IMR-90 (cell line): ENCODE data around the gene MECR. TPM values are rescaled to one million over a fixed set of nuclear protein-coding genes. Genes with fewer than 3 reads are reported as not detected.

Source experiments
- ATAC-seq: fragments of 200-7000 bp; cut with Tn5 transposase; 2 replicates; pipeline ENCODE4 v1.9.1; 2020; ENCODE audit warnings: low read depth, mild to moderate bottlenecking, moderate library complexity
- BruUV-seq: library from RNA; stranded (reverse); fragments of 400-500 nt; replicated peaks from 2 replicates; lab custom pipeline; 2021; lab: Mats Ljungman, UMichigan
- CTCF ChIA-PET: fragments of 300-600 bp; formaldehyde crosslinking; extraction: SDS; loops from one replicate; lab custom pipeline; 2021; ENCODE audit warnings: antibody characterized with exemption; lab: Yijun Ruan, JAX
- POLR2A ChIA-PET: fragments of 300-600 bp; sonication (Branson Sonifier 250); formaldehyde crosslinking; loops from one replicate; lab custom pipeline; 2022; ENCODE audit warnings: antibody characterized with exemption; ENCODE audit not compliant: unreplicated experiment; lab: Charles Lee
- DNase-seq: peaks from one replicate; pipeline ENCODE4 v3.0.0; 2013
- H2AFZ ChIP-seq: replicated peaks from 2 replicates; pipeline ENCODE3; 2013; ENCODE audit warnings: low read length, mild to moderate bottlenecking; ENCODE audit not compliant: poor library complexity
- H2AK5ac ChIP-seq: 2 replicates; pipeline ENCODE4 v1.6.1; 2013; ENCODE audit warnings: low read depth, low read length, inconsistent platforms
- H2AK9ac ChIP-seq: replicated peaks from 2 replicates; pipeline ENCODE3; 2013; ENCODE audit warnings: mild to moderate bottlenecking, low read depth, low read length, moderate library complexity; ENCODE audit not compliant: poor library complexity
- H2BK120ac ChIP-seq: 2 replicates; pipeline ENCODE4 v1.6.1; 2013; ENCODE audit warnings: low read depth, low read length, inconsistent platforms
- H2BK15ac ChIP-seq: 3 replicates; pipeline ENCODE4 v1.6.1; 2013; ENCODE audit warnings: low read depth, low read length, inconsistent platforms
- H2BK20ac ChIP-seq: 2 replicates; pipeline ENCODE4 v1.6.1; 2013; ENCODE audit warnings: low read depth, mild to moderate bottlenecking, inconsistent platforms, low read length, moderate library complexity
- H2BK5ac ChIP-seq: 2 replicates; pipeline ENCODE4 v1.6.1; 2013; ENCODE audit warnings: mild to moderate bottlenecking, low read depth, low read length, inconsistent platforms; ENCODE audit not compliant: poor library complexity, severe bottlenecking
- H3K14ac ChIP-seq: replicated peaks from 2 replicates; pipeline ENCODE4 v1.6.1; 2013; ENCODE audit warnings: low read depth, low read length, inconsistent platforms
- H3K18ac ChIP-seq: 2 replicates; pipeline ENCODE4 v1.6.1; 2013; ENCODE audit warnings: low read depth, low read length, control low read depth
- H3K23ac ChIP-seq: 2 replicates; pipeline ENCODE4 v1.6.1; 2013; ENCODE audit warnings: low read depth, low read length, inconsistent platforms
- H3K27ac ChIP-seq: 2 replicates; pipeline ENCODE4 v1.5.1; 2013; ENCODE audit warnings: mild to moderate bottlenecking, control low read depth, low read length; ENCODE audit not compliant: insufficient read depth
- H3K27me3 ChIP-seq: 2 replicates; pipeline ENCODE4 v1.6.1; 2013; ENCODE audit warnings: low read length; ENCODE audit not compliant: control insufficient read depth, insufficient read depth
- H3K36me3 ChIP-seq: 2 replicates; pipeline ENCODE4 v1.6.1; 2013; ENCODE audit warnings: low read length, mixed read lengths; ENCODE audit not compliant: control insufficient read depth, insufficient read depth
- H3K4ac ChIP-seq: 2 replicates; pipeline ENCODE4 v1.6.1; 2013; ENCODE audit warnings: low read depth, low read length, inconsistent platforms
- H3K4me1 ChIP-seq: 2 replicates; pipeline ENCODE4 v1.6.1; 2013; ENCODE audit warnings: low read length, mixed read lengths; ENCODE audit not compliant: control insufficient read depth, insufficient read depth
- H3K4me2 ChIP-seq: 2 replicates; pipeline ENCODE4 v1.6.1; 2013; ENCODE audit warnings: low read depth, mild to moderate bottlenecking, control low read depth, low read length, moderate library complexity
- H3K4me3 ChIP-seq: 2 replicates; pipeline ENCODE4 v1.5.1; 2013; ENCODE audit warnings: low read depth, mild to moderate bottlenecking, control low read depth, low read length, moderate library complexity; ENCODE audit not compliant: insufficient read depth
- H3K56ac ChIP-seq: 2 replicates; pipeline ENCODE4 v1.6.1; 2013; ENCODE audit warnings: low read length, inconsistent platforms; ENCODE audit not compliant: insufficient read depth; ENCODE audit errors: extremely low read depth
- H3K79me1 ChIP-seq, 2 experiments: 2 replicates each; pipeline ENCODE4 v1.6.1; 2013; ENCODE audit warnings: low read length in 2 of 2, inconsistent platforms in 1 of 2, low read depth in 1 of 2
- H3K9ac ChIP-seq: 2 replicates; pipeline ENCODE4 v1.6.1; 2013; ENCODE audit warnings: low read depth, low read length, control low read depth
- H3K9me1 ChIP-seq: 2 replicates; pipeline ENCODE4 v1.6.1; 2013; ENCODE audit warnings: low read length, inconsistent platforms; ENCODE audit not compliant: insufficient read depth
- H3K9me3 ChIP-seq: 2 replicates; pipeline ENCODE4 v1.6.1; 2013; ENCODE audit warnings: low read length; ENCODE audit not compliant: control insufficient read depth, insufficient read depth
- H4K20me1 ChIP-seq: 2 replicates; pipeline ENCODE4 v1.6.1; 2013; ENCODE audit warnings: low read length, inconsistent platforms; ENCODE audit not compliant: insufficient read depth
- H4K5ac ChIP-seq: 2 replicates; pipeline ENCODE4 v1.6.1; 2013; ENCODE audit warnings: mild to moderate bottlenecking, low read depth, low read length, control low read depth
- H4K8ac ChIP-seq, 2 experiments: 2 replicates each; pipeline ENCODE4 v1.6.1; 2013; ENCODE audit warnings: low read depth in 2 of 2, low read length in 2 of 2, control low read depth in 1 of 2, inconsistent platforms in 1 of 2
- H4K91ac ChIP-seq: 2 replicates; pipeline ENCODE4 v1.6.1; 2013; ENCODE audit warnings: low read depth, low read length, inconsistent platforms; ENCODE audit not compliant: insufficient read depth
- BHLHE40 ChIP-seq: fragments of 150-350 bp; IDR thresholded peaks from 2 replicates; pipeline ENCODE4 v1.6.1; 2016; ENCODE audit warnings: mild to moderate bottlenecking, low read depth, low read length
- CEBPB ChIP-seq: IDR thresholded peaks from 2 replicates; pipeline ENCODE4 v1.6.1; 2012; ENCODE audit warnings: low read depth, low read length, improper control_type of control experiment
- FOS ChIP-seq: fragments of 150-350 bp; IDR thresholded peaks from 2 replicates; pipeline ENCODE4 v1.6.1; 2016; ENCODE audit warnings: low read depth, low read length
- MAFK ChIP-seq: IDR thresholded peaks from 2 replicates; pipeline ENCODE4 v1.6.1; 2012; ENCODE audit warnings: low read depth, low read length, improper control_type of control experiment
- MAZ ChIP-seq: IDR thresholded peaks from 2 replicates; pipeline ENCODE4 v1.6.1; 2012; ENCODE audit warnings: low read depth, mild to moderate bottlenecking, low read length, improper control_type of control experiment, moderate library complexity, borderline replicate concordance
- MXI1 ChIP-seq: IDR thresholded peaks from 2 replicates; pipeline ENCODE4 v1.6.1; 2012; ENCODE audit warnings: low read depth, mild to moderate bottlenecking, low read length, moderate library complexity, borderline replicate concordance
- NFE2L2 ChIP-seq: fragments of 150-350 bp; IDR thresholded peaks from 2 replicates; pipeline ENCODE4 v1.6.1; 2016; ENCODE audit warnings: low read depth, mild to moderate bottlenecking, low read length
- POLR2A ChIP-seq: IDR thresholded peaks from 2 replicates; pipeline ENCODE4 v1.6.1; 2012; ENCODE audit warnings: mild to moderate bottlenecking, low read depth, low read length
- RAD21 ChIP-seq: IDR thresholded peaks from 2 replicates; pipeline ENCODE4 v1.6.1; 2012; ENCODE audit warnings: low read length, improper control_type of control experiment
- RCOR1 ChIP-seq: IDR thresholded peaks from 2 replicates; pipeline ENCODE4 v1.6.1; 2012; ENCODE audit warnings: mild to moderate bottlenecking, low read length, improper control_type of control experiment; ENCODE audit not compliant: insufficient replicate concordance
- RFX5 ChIP-seq: IDR thresholded peaks from 2 replicates; pipeline ENCODE4 v1.8.0; 2012; ENCODE audit warnings: low read depth, mild to moderate bottlenecking, low read length, moderate library complexity
- SMC3 ChIP-seq: fragments of 150-350 bp; IDR thresholded peaks from 2 replicates; pipeline ENCODE4 v1.6.1; 2016; ENCODE audit warnings: low read depth, mild to moderate bottlenecking, antibody characterized with exemption, low read length, moderate library complexity
- WGBS, 2 experiments: methylation state at CpG; one replicate each; pipeline versions ENCODE4 v1.1.5 to v1.1.7; 2013; ENCODE audit warnings: missing lambda C conversion rate in 2 of 2; ENCODE audit not compliant: insufficient read length in 1 of 2; ENCODE audit errors: extremely low coverage in 2 of 2; 5-methylcytosine and 5-hydroxymethylcytosine counted together
- dilution Hi-C: fragments of 300-500 bp; cut with HindIII; formaldehyde crosslinking; loops from one replicate; pipeline ENCODE4 v1.14.3; 2018; ENCODE audit warnings: low sequenced_read_pairs; ENCODE audit not compliant: unreplicated experiment
- in situ Hi-C: fragments of 300-500 bp; cut with MboI; formaldehyde crosslinking; loops from 3 replicates; pipeline ENCODE4 v1.14.3; 2019; ENCODE audit warnings: low sequenced_read_pairs, inconsistent platforms, mixed read lengths
- intact Hi-C: fragments of 100-400 bp; cut with micrococcal nuclease; formaldehyde crosslinking; loops from 2 replicates; pipeline ENCODE4 v1.10.0; 2022
- polyA plus RNA-seq, 3 experiments: library from polyadenylated mRNA; depleted of rRNA; stranded (reverse); fragments of >200 nt; gene quantifications; 2 replicates each; pipeline ENCODE4 v1.2.3, GENCODE V29; 2012; ENCODE audit warnings: low replicate concordance in 1 of 3
- total RNA-seq: library from RNA; depleted of rRNA; stranded (reverse); fragments of >200 nt; gene quantifications from 2 replicates; pipeline ENCODE4 v1.2.3, GENCODE V29; 2012
- TF ChIP-seq, protein P1 (sequence below): conservative IDR thresholded peaks from 2 replicates; pipeline ENCODE4 v1.5.1; 2012; ENCODE audit warnings: mild to moderate bottlenecking, low read depth, low read length, improper control_type of control experiment
- TF ChIP-seq, protein P2 (sequence below): fragments of 150-350 bp; IDR thresholded peaks from 2 replicates; pipeline ENCODE4 v1.6.1; 2017; ENCODE audit warnings: mild to moderate bottlenecking, antibody characterized with exemption, low read length, low read depth

MECR gene
- total and polyA plus RNA-seq, 2 of the 4 experiments (the other 2 are of a cell fraction), result 20.3 to 24.8 TPM

GRCh38 chr1:29202584-29203340 lies 28.0 kb downstream of the MECR start:
- ChIA-PET CTCF (interaction anchor here (0.5 to 3.3 kb wide), 18 partner anchors 9 to 326 kb away, joined by 3 to 28 read pairs (median 4); partner anchors contain the start of genes SRSF4 and TMEM200B), POLR2A (interaction anchor here (0.6 to 0.8 kb wide), 3 partner anchors 21 to 554 kb away, joined by 3 to 17 read pairs (median 4); partner anchors contain the start of genes RNU11 and SRSF4)
- H3K4ac ChIP-seq, result peak overlapping the region; percentile 90
- peak overlapping the region; percentile 72 for H3K18ac ChIP-seq
- H3K56ac ChIP-seq, result peak overlapping the region; percentile 71; the same call in 1 of the 2 replicates
- no peaks in the 10 kb centered on the region for H4K20me1 ChIP-seq
- H4K91ac ChIP-seq, result peak overlapping the region; percentile 83
- H3K23ac ChIP-seq, result peak overlapping the region; percentile 45
- peaks cover 14% of the 10 kb centered on the region for H3K36me3 ChIP-seq
- H3K9me3 ChIP-seq, result no peaks in the 10 kb centered on the region
- peak overlapping the region; percentile 86 for H2BK20ac ChIP-seq
- H4K5ac ChIP-seq, result peak overlapping the region; percentile 79
- peak overlapping the region; percentile 38 for H3K4me2 ChIP-seq
- no peaks in the 10 kb centered on the region for H3K27me3 ChIP-seq
- peak overlapping the region; percentile 73 for H2AFZ ChIP-seq
- H2AK5ac ChIP-seq, result peak overlapping the region; percentile 90
- dilution Hi-C loops (no loop called here), intact Hi-C loops (loop anchor here (1.0 to 5.0 kb wide), 5 partner anchors 78 to 418 kb away; no protein-coding TSS in a partner anchor), in situ Hi-C loops (loop anchor here (10.0 kb wide), 1 partner anchor 418 kb away; no protein-coding TSS in a partner anchor)
- no TSS peak for BruUV-seq
- peaks cover 0 to 20% of the 10 kb centered on the region in 2 experiments; a peak in 2 of 4 replicates for H3K79me1 ChIP-seq
- H4K8ac ChIP-seq, result peak overlapping the region; percentile 73 to 88
- DNase-seq, result peak; percentile 99
- peak overlapping the region; percentile 76 for H2BK5ac ChIP-seq
- H2BK120ac ChIP-seq, result peak overlapping the region; percentile 83
- peaks cover 16% of the 10 kb centered on the region for H3K4me1 ChIP-seq
- peak overlapping the region; percentile 81; the same call in 2 of the 3 replicates for H2BK15ac ChIP-seq
- H3K4me3 ChIP-seq, result no peak overlapping the region
- H3K9me1 ChIP-seq, result peaks cover 19% of the 10 kb centered on the region
- peak; percentile 93 for ATAC-seq
- H3K9ac ChIP-seq, result peak overlapping the region; percentile 26
- WGBS, 2 experiments, result 47% methylated on average over 2 of the region's 14 CpGs; no CpG with 5 or more reads in 1 of the 2 experiments
- H3K27ac ChIP-seq, result peak overlapping the region; percentile 85
- H2AK9ac ChIP-seq, result peak overlapping the region; percentile 75
- peak overlapping the region; percentile 86 for H3K14ac ChIP-seq
- TF ChIP-seq CEBPB (no peak; the same call in 1 of the 2 replicates), RCOR1 (peak; percentile 59), RAD21 (peak; percentile 99), MAZ (peak; percentile 37; the same call in 1 of the 2 replicates), RFX5 (no peak; the same call in 1 of the 2 replicates), POLR2A (peak; percentile 52; the same call in 1 of the 2 replicates), MXI1 (peak; percentile 47; the same call in 1 of the 2 replicates), NFE2L2 (peak; percentile 18; the same call in 1 of the 2 replicates), MAFK (0 out of 2 replicates have a peak, but pooled peaks have one; percentile 20), FOS (peak; percentile 84), BHLHE40 (no peak), SMC3 (peak; percentile 95)
- TF ChIP-seq, protein P1, sequence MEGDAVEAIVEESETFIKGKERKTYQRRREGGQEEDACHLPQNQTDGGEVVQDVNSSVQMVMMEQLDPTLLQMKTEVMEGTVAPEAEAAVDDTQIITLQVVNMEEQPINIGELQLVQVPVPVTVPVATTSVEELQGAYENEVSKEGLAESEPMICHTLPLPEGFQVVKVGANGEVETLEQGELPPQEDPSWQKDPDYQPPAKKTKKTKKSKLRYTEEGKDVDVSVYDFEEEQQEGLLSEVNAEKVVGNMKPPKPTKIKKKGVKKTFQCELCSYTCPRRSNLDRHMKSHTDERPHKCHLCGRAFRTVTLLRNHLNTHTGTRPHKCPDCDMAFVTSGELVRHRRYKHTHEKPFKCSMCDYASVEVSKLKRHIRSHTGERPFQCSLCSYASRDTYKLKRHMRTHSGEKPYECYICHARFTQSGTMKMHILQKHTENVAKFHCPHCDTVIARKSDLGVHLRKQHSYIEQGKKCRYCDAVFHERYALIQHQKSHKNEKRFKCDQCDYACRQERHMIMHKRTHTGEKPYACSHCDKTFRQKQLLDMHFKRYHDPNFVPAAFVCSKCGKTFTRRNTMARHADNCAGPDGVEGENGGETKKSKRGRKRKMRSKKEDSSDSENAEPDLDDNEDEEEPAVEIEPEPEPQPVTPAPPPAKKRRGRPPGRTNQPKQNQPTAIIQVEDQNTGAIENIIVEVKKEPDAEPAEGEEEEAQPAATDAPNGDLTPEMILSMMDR, result peak; percentile 98
- TF ChIP-seq, protein P2, sequence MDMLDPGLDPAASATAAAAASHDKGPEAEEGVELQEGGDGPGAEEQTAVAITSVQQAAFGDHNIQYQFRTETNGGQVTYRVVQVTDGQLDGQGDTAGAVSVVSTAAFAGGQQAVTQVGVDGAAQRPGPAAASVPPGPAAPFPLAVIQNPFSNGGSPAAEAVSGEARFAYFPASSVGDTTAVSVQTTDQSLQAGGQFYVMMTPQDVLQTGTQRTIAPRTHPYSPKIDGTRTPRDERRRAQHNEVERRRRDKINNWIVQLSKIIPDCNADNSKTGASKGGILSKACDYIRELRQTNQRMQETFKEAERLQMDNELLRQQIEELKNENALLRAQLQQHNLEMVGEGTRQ, result no peak
